Stomach (tissue), 4 donors: ENCODE measurements around the gene RASSF3.

Experiments used
- CTCF ChIP-seq, 7 experiments: fragments of 450-650 bp in 4 of 7; fragments of 200-600 bp in 3 of 7; sonication (generic) in 3 of 7; IDR thresholded peaks; one replicate each; pipeline ENCODE4 v1.5.1; 2016 to 2019; ENCODE audit warnings: antibody characterized with exemption in 7 of 7, control low read depth in 2 of 7, mild to moderate bottlenecking in 1 of 7
- POLR2A ChIP-seq, 4 donors: fragments of 450-650 bp; IDR thresholded peaks; one replicate each; pipeline ENCODE4 v1.6.1; 2016; ENCODE audit warnings: antibody characterized with exemption in 4 of 4, control low read depth in 2 of 4, mild to moderate bottlenecking in 1 of 4, moderate library complexity in 1 of 4
- POLR2AphosphoS5 ChIP-seq, 3 donors: sonication (generic); formaldehyde crosslinking; IDR thresholded peaks; one replicate each; pipeline ENCODE4 v1.6.1; 2016; ENCODE audit warnings: antibody characterized with exemption in 3 of 3

- no peak for TF ChIP-seq POLR2AphosphoS5 (IDR thresholded peaks at IDR 0.05)
- TF ChIP-seq CTCF (IDR thresholded peaks at IDR 0.05): no peak
- no peak for TF ChIP-seq POLR2A (IDR thresholded peaks at IDR 0.05)
These were observed 42.0 kb upstream of the RASSF3 start for GRCh38 chr12:64568298-64568697.
